Endothelial cell of umbilical vein (primary cell): Measurements from ENCODE around the gene SLC26A3. TPM values are rescaled to one million over a fixed set of nuclear protein-coding genes. Genes with fewer than 3 reads are reported as not detected.

ENCODE experiments used
- BruUV-seq: library from RNA; stranded (reverse); fragments of 400-500 nt; replicated peaks from 2 replicates; lab custom pipeline; 2021; lab: Mats Ljungman, UMichigan
- CTCF ChIA-PET: fragments of 300-600, 350-600 bp; sonication (Branson Sonifier 250); formaldehyde crosslinking; loops from one replicate; lab custom pipeline; 2021; ENCODE audit warnings: antibody characterized with exemption, inconsistent platforms; lab: Charles Lee
- POLR2A ChIA-PET: fragments of 300-600, 350-600 bp; sonication (Branson Sonifier 250); formaldehyde crosslinking; loops from one replicate; lab custom pipeline; 2021; ENCODE audit warnings: antibody characterized with exemption, inconsistent platforms; lab: Charles Lee
- DNase-seq: peaks from one replicate; pipeline ENCODE4 v3.0.0-alpha.2; 2011; ENCODE audit warnings: low read depth, low spot score
- FAIRE-seq: peaks from 2 replicates; lab custom pipeline; 2011; peaks lifted over from hg19 to GRCh38; lab: Jason Lieb, UNC
- H2AFZ ChIP-seq: 2 replicates; pipeline ENCODE4 v1.6.0; 2012; ENCODE audit warnings: low read depth, low read length, control low read depth, inconsistent platforms
- H3K27ac ChIP-seq: 2 replicates; pipeline ENCODE4 v1.5.1; 2011; ENCODE audit warnings: low read depth, mild to moderate bottlenecking, control low read depth, low read length, moderate library complexity; ENCODE audit not compliant: insufficient read depth
- H3K27me3 ChIP-seq, 2 experiments: 2 replicates each; pipeline versions ENCODE4 v1.6.0 to v1.6.1; 2011; ENCODE audit warnings: low read length in 2 of 2, mixed read lengths in 1 of 2; ENCODE audit not compliant: control insufficient read depth in 2 of 2, insufficient read depth in 2 of 2
- H3K36me3 ChIP-seq, 2 experiments: 2 replicates in 1 of 2; 3 replicates in 1 of 2; pipeline ENCODE4 v1.5.1; 2011; ENCODE audit warnings: low read length in 2 of 2, mild to moderate bottlenecking in 1 of 2, moderate library complexity in 1 of 2; ENCODE audit not compliant: control insufficient read depth in 2 of 2, insufficient read depth in 2 of 2; ENCODE audit errors: extremely low read depth in 1 of 2
- H3K4me1 ChIP-seq: 3 replicates; pipeline ENCODE4 v1.5.1; 2011; ENCODE audit warnings: mild to moderate bottlenecking, low read length; ENCODE audit not compliant: control insufficient read depth, insufficient read depth; ENCODE audit errors: extremely low read depth
- H3K4me2 ChIP-seq: 2 replicates; pipeline ENCODE4 v1.6.1; 2011; ENCODE audit warnings: low read length, control low read depth, mixed read lengths; ENCODE audit not compliant: insufficient read depth
- H3K4me3 ChIP-seq, 3 experiments: fragments of 200-600 bp in 1 of 3; sonication (generic), shearing (Covaris generic) in 1 of 3; replicated peaks in 1 of 3; 2 replicates each; pipeline ENCODE4 v1.5.1; 2011 to 2016; ENCODE audit warnings: control low read depth in 3 of 3, low read length in 3 of 3, mild to moderate bottlenecking in 2 of 3, inconsistent platforms in 1 of 3, low read depth in 1 of 3, moderate library complexity in 1 of 3; ENCODE audit not compliant: insufficient read depth in 1 of 3
- H3K79me2 ChIP-seq: 2 replicates; pipeline ENCODE4 v1.6.0; 2012; ENCODE audit warnings: low read length, inconsistent platforms; ENCODE audit not compliant: control insufficient read depth, insufficient read depth
- H3K9ac ChIP-seq: replicated peaks from 2 replicates; pipeline ENCODE3; 2011; ENCODE audit warnings: low read length, control low read depth; ENCODE audit not compliant: insufficient read depth; ENCODE audit errors: extremely low read depth
- H3K9me1 ChIP-seq: replicated peaks from 3 replicates; pipeline ENCODE4 v1.6.0; 2011; ENCODE audit warnings: mild to moderate bottlenecking, low read length; ENCODE audit not compliant: control insufficient read depth, insufficient read depth; ENCODE audit errors: extremely low read depth
- H3K9me3 ChIP-seq: replicated peaks from 2 replicates; pipeline ENCODE4 v1.5.1; 2012; ENCODE audit warnings: low read length, inconsistent platforms; ENCODE audit not compliant: control insufficient read depth, insufficient read depth
- H4K20me1 ChIP-seq: replicated peaks from 2 replicates; pipeline ENCODE3; 2011; ENCODE audit warnings: mild to moderate bottlenecking, low read length; ENCODE audit not compliant: control insufficient read depth, insufficient read depth; ENCODE audit errors: extremely low read depth
- EZH2 ChIP-seq: IDR thresholded peaks from 2 replicates; pipeline ENCODE4 v1.6.1; 2012; ENCODE audit warnings: borderline replicate concordance, low read depth, mild to moderate bottlenecking, moderate library complexity, low read length, inconsistent platforms; ENCODE audit not compliant: severe bottlenecking
- FOS ChIP-seq: IDR thresholded peaks from 2 replicates; pipeline ENCODE4 v1.6.1; 2011; ENCODE audit warnings: mild to moderate bottlenecking, low read length, moderate library complexity, borderline replicate concordance; ENCODE audit not compliant: insufficient read depth
- GATA2 ChIP-seq: IDR thresholded peaks from 2 replicates; pipeline ENCODE4 v1.7.0; 2011; ENCODE audit warnings: low read depth, mild to moderate bottlenecking, moderate library complexity, mixed read lengths, low read length; ENCODE audit not compliant: insufficient read length, insufficient read depth
- JUN ChIP-seq: IDR thresholded peaks from 2 replicates; pipeline ENCODE4 v1.6.1; 2011; ENCODE audit warnings: borderline replicate concordance, low read depth; ENCODE audit not compliant: insufficient read length, insufficient read depth
- MAX ChIP-seq: IDR thresholded peaks from 2 replicates; pipeline ENCODE4 v1.6.1; 2011; ENCODE audit not compliant: insufficient read depth, insufficient read length
- MYC ChIP-seq: IDR thresholded peaks from one replicate; pipeline ENCODE4 v1.6.1; 2011; ENCODE audit warnings: mild to moderate bottlenecking, low read depth, low read length
- POLR2A ChIP-seq: IDR thresholded peaks from 2 replicates; pipeline ENCODE4 v1.6.1; 2012; ENCODE audit warnings: low read depth, mild to moderate bottlenecking, control low read depth, low read length
- POLR2AphosphoS5 ChIP-seq: IDR thresholded peaks from 2 replicates; pipeline ENCODE4 v1.6.1; 2012; ENCODE audit warnings: low read depth, mild to moderate bottlenecking, control low read depth, low read length, moderate library complexity; ENCODE audit not compliant: insufficient read depth
- dilution Hi-C: fragments of 300-500 bp; cut with MboI; formaldehyde crosslinking; loops from one replicate; pipeline ENCODE4 v1.15.0; 2019; ENCODE audit warnings: low sequenced_read_pairs; ENCODE audit not compliant: extremely low pct_ligation_motif_present
- intact Hi-C: fragments of 100-400 bp; cut with micrococcal nuclease; formaldehyde crosslinking; loops from one replicate; pipeline ENCODE4 v1.10.0; 2022
- polyA plus RNA-seq, 4 experiments: library from polyadenylated mRNA; depleted of rRNA in 3 of 4; stranded (reverse) in 3 of 4; unstranded in 1 of 4; fragments of >200 nt; gene quantifications; 2 replicates each; pipeline versions ENCODE4 v1.2.1 to v1.2.3, GENCODE V29; 2011 to 2012; ENCODE audit warnings: missing spikeins in 1 of 4
- total RNA-seq: library from RNA; stranded (reverse); gene quantifications from 2 replicates; pipeline ENCODE4 v1.2.3, GENCODE V29; 2021
- TF ChIP-seq, protein P1 (sequence below), 2 donors: IDR thresholded peaks; 1 replicate in 1 of 2; 2 replicates in 1 of 2; pipeline ENCODE4 v1.5.1; 2011; ENCODE audit warnings: low read length in 2 of 2, mild to moderate bottlenecking in 2 of 2, moderate library complexity in 2 of 2, control low read depth in 1 of 2, inconsistent platforms in 1 of 2, low read depth in 1 of 2; ENCODE audit not compliant: insufficient read depth in 1 of 2; ENCODE audit errors: extremely low read depth in 1 of 2

Gene SLC26A3
- total and polyA plus RNA-seq, 2 donors (not counting 3 experiments of a cell fraction or from before 2014, with no cell fraction given): not detected

DNA sequence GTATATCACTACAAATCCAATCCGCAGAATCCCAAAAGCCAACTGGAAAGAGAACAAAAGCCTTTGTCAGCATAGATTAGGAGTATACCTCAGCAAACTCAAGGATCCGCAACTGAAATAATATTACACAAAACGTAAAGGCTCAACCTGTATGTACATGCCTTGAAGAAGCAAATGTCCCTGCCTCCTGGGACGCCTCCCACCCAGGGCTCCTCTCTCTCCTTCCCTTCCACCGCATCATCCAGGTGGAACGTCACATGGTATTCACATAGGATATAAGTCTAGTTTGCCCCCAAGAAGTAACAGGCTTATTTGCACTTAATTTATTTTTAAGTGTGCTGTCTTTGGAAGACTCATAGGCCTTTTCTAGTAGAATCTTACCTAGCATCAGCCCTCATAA is 13.4 kb downstream of the SLC26A3 start:
- no peaks in the 10 kb centered on the region for H3K36me3 ChIP-seq
- H3K9me1 ChIP-seq: no peaks in the 10 kb centered on the region
- H3K4me1 ChIP-seq: no peaks in the 10 kb centered on the region
- DNase-seq (no peak), FAIRE-seq (no peak)
- H4K20me1 ChIP-seq: no peaks in the 10 kb centered on the region
- H3K4me2 ChIP-seq: no peak overlapping the region
- ChIA-PET CTCF (interaction anchor here (0.7 to 1.9 kb wide), 2 partner anchors 19 to 85 kb away, joined by 3 to 4 read pairs; no protein-coding TSS in a partner anchor), POLR2A (no interaction called here)
- no peak overlapping the region for H2AFZ ChIP-seq
- H3K4me3 ChIP-seq: no peak overlapping the region
- no peaks in the 10 kb centered on the region for H3K9me3 ChIP-seq
- no peak overlapping the region for H3K9ac ChIP-seq
- H3K79me2 ChIP-seq: no peaks in the 10 kb centered on the region
- no peak overlapping the region for H3K27ac ChIP-seq
- dilution Hi-C loops: no loop called here
- TF ChIP-seq JUN (no peak), POLR2AphosphoS5 (no peak), MAX (no peak), MYC (no peak), FOS (no peak)
- BruUV-seq: no TSS peak
- intact Hi-C loops: no loop called here
- H3K27me3 ChIP-seq: peaks cover 31 to 38% of the 10 kb centered on the region in 2 experiments

DNA sequence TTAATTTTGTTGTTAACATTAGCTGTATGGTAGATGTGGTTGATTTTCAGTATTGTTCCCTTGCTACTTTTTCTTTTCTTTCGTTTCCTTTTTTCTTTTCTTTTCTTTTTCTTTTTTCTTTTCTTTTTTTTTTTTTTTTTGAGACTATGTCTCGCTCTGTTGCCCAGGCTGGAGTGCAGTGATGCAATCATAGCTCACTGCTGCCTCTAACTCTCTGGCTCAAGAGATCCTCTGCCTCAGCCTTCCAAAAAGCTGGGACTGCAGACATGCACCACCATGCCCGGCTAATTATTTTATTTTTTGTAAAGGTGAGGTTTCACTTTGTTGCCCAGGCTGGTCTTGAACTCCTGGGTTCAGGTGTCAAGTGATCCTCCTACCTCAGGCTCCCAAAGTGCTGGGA is 14.4 kb downstream of the SLC26A3 start:
- FAIRE-seq: no peak
- no peaks in the 10 kb centered on the region for H4K20me1 ChIP-seq
- no TSS peak for BruUV-seq
- CTCF ChIA-PET: interaction anchor here (1.1 to 1.9 kb wide), 3 partner anchors 86 to 91 kb away, joined by 4 to 8 read pairs (median 4); no protein-coding TSS in a partner anchor
- POLR2A ChIA-PET: interaction anchor here (0.6 to 0.7 kb wide), 2 partner anchors 127 to 170 kb away, joined by 3 to 5 read pairs; no protein-coding TSS in a partner anchor
- no peaks in the 10 kb centered on the region for H3K9me3 ChIP-seq
- H2AFZ ChIP-seq: no peak overlapping the region
- H3K27ac ChIP-seq: no peak overlapping the region
- no peaks in the 10 kb centered on the region for H3K79me2 ChIP-seq
- dilution Hi-C loops: no loop called here
- H3K4me1 ChIP-seq: no peaks in the 10 kb centered on the region
- no peaks in the 10 kb centered on the region for H3K9me1 ChIP-seq
- no peaks in the 10 kb centered on the region for H3K36me3 ChIP-seq
- no peak overlapping the region for H3K4me2 ChIP-seq
- intact Hi-C loops: no loop called here
- no peak for DNase-seq
- TF ChIP-seq EZH2: no peak
- TF ChIP-seq MAX: no peak
- TF ChIP-seq MYC: no peak
- no peak for TF ChIP-seq JUN
- no peak for TF ChIP-seq POLR2A
- TF ChIP-seq, protein P1, sequence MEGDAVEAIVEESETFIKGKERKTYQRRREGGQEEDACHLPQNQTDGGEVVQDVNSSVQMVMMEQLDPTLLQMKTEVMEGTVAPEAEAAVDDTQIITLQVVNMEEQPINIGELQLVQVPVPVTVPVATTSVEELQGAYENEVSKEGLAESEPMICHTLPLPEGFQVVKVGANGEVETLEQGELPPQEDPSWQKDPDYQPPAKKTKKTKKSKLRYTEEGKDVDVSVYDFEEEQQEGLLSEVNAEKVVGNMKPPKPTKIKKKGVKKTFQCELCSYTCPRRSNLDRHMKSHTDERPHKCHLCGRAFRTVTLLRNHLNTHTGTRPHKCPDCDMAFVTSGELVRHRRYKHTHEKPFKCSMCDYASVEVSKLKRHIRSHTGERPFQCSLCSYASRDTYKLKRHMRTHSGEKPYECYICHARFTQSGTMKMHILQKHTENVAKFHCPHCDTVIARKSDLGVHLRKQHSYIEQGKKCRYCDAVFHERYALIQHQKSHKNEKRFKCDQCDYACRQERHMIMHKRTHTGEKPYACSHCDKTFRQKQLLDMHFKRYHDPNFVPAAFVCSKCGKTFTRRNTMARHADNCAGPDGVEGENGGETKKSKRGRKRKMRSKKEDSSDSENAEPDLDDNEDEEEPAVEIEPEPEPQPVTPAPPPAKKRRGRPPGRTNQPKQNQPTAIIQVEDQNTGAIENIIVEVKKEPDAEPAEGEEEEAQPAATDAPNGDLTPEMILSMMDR (IDR thresholded peaks at IDR 0.05; ENCODE audit: extremely low read depth in 1 of 2, insufficient read depth in 1 of 2, low read depth in 1 of 2, low read length in 2 of 2): no peak
- no peak for TF ChIP-seq GATA2
- no peak for TF ChIP-seq POLR2AphosphoS5
- TF ChIP-seq FOS: no peak
- peaks cover 25 to 33% of the 10 kb centered on the region in 2 experiments for H3K27me3 ChIP-seq
- H3K4me3 ChIP-seq: no peak overlapping the region
- H3K9ac ChIP-seq: no peak overlapping the region
